ENCODE results near the gene ZC3H12A.

DNA sequence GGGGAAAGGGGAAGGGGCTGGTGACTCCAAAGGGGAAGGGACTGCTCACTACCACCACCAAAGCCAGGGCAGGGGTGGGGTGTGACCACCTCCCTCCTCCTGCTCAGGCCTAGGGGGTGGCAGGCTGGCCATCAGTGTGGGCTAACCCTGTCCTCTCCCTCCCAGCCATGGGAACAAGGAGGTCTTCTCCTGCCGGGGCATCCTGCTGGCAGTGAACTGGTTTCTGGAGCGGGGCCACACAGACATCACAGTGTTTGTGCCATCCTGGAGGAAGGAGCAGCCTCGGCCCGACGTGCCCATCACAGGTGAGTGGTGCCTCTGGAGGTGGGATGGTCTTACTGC, 5.7 kb downstream of the ZC3H12A start:
- TF ChIP-seq EP300 (IDR thresholded peaks at IDR 0.05; ENCODE audit: low read depth), result no peak
- no peak for TF ChIP-seq POLR2AphosphoS5 (IDR thresholded peaks at IDR 0.05)

Data from transverse colon (tissue), 3 donors.